Measurements from ENCODE around the gene ABHD4.
"Not testable (repeated sequence)": the region's sequence is repeated elsewhere in the genome, so short reads cannot be mapped to it uniquely, and the experiment has no call there.

Gene ABHD4

GRCh38 chr14:22627506-22628263 lies 29.6 kb downstream of the ABHD4 start:
- Histone ChIP-seq H3K27me3 (ENCODE audit: control insufficient read depth in 1 of 2, insufficient read depth in 2 of 2, low read length in 2 of 2) (no peaks in the 10 kb centered on the region), H3K9ac (ENCODE audit: low read length in 2 of 2) (no peak overlapping the region), H3K9me3 (ENCODE audit: control insufficient read depth in 2 of 2, low read length in 2 of 2) (no peaks in the 10 kb centered on the region), H3K4me1 (ENCODE audit: control insufficient read depth, insufficient read depth, low read length) (no peaks in the 10 kb centered on the region), H3K27ac (ENCODE audit: low read length) (no peak overlapping the region), H3K36me3 (ENCODE audit: control insufficient read depth in 2 of 2, insufficient read depth in 2 of 2, low read length in 2 of 2) (no peaks in the 10 kb centered on the region), H3K4me3 (ENCODE audit: low read length in 2 of 2) (no peak overlapping the region)

- no peaks in the 10 kb centered on the region for H3K9me3 ChIP-seq (ENCODE audit: control insufficient read depth in 2 of 2, low read length in 2 of 2)
- H3K27ac ChIP-seq (ENCODE audit: low read length) = no peak overlapping the region
- H3K36me3 ChIP-seq (ENCODE audit: control insufficient read depth in 2 of 2, insufficient read depth in 2 of 2, low read length in 2 of 2) = no peaks in the 10 kb centered on the region
- H3K4me1 ChIP-seq (ENCODE audit: control insufficient read depth, insufficient read depth, low read length) = no peaks in the 10 kb centered on the region
- H3K27me3 ChIP-seq (ENCODE audit: control insufficient read depth in 1 of 2, insufficient read depth in 2 of 2, low read length in 2 of 2) = peaks cover 0 to 3% of the 10 kb centered on the region in 2 donors
- H3K9ac ChIP-seq (ENCODE audit: low read length in 2 of 2) = no peak overlapping the region
- H3K4me3 ChIP-seq (ENCODE audit: low read length in 2 of 2) = no peak overlapping the region
Measured at GRCh38 chr14:22629361-22629760, 31.3 kb downstream of the ABHD4 start.

GRCh38 chr14:22630066-22630465 lies 32.0 kb downstream of the ABHD4 start:
- Histone ChIP-seq H3K27me3 (ENCODE audit: control insufficient read depth in 1 of 2, insufficient read depth in 2 of 2, low read length in 2 of 2) (peaks cover 2 to 3% of the 10 kb centered on the region in 2 donors), H3K4me1 (ENCODE audit: control insufficient read depth, insufficient read depth, low read length) (no peaks in the 10 kb centered on the region), H3K9ac (ENCODE audit: low read length in 2 of 2) (no peak overlapping the region), H3K36me3 (ENCODE audit: control insufficient read depth in 2 of 2, insufficient read depth in 2 of 2, low read length in 2 of 2) (no peaks in the 10 kb centered on the region), H3K27ac (ENCODE audit: low read length) (no peak overlapping the region), H3K4me3 (ENCODE audit: low read length in 2 of 2) (no peak overlapping the region), H3K9me3 (ENCODE audit: control insufficient read depth in 2 of 2, low read length in 2 of 2) (no peaks in the 10 kb centered on the region)

- no peak overlapping the region for H3K27ac ChIP-seq (ENCODE audit: low read length)
- no peaks in the 10 kb centered on the region for H3K4me1 ChIP-seq (ENCODE audit: control insufficient read depth, insufficient read depth, low read length)
Measured at GRCh38 chr14:22630486-22630885, 32.4 kb downstream of the ABHD4 start.

GRCh38 chr14:22634233-22634900 lies 36.3 kb downstream of the ABHD4 start:
- H3K36me3 ChIP-seq (ENCODE audit: control insufficient read depth in 2 of 2, insufficient read depth in 2 of 2, low read length in 2 of 2) = no peaks in the 10 kb centered on the region
- peaks cover 2 to 3% of the 10 kb centered on the region in 2 donors for H3K27me3 ChIP-seq (ENCODE audit: control insufficient read depth in 1 of 2, insufficient read depth in 2 of 2, low read length in 2 of 2)
- H3K27ac ChIP-seq (ENCODE audit: low read length) = no peak overlapping the region
- H3K4me1 ChIP-seq (ENCODE audit: control insufficient read depth, insufficient read depth, low read length) = no peaks in the 10 kb centered on the region
- no peak overlapping the region for H3K4me3 ChIP-seq (ENCODE audit: low read length in 2 of 2)
- no peak overlapping the region for H3K9ac ChIP-seq (ENCODE audit: low read length in 2 of 2)
- no peaks in the 10 kb centered on the region for H3K9me3 ChIP-seq (ENCODE audit: control insufficient read depth in 2 of 2, low read length in 2 of 2)

More at GRCh38 chr14:22630486-22630885, 32.4 kb downstream of the ABHD4 start:
- Histone ChIP-seq H3K27me3 (ENCODE audit: control insufficient read depth in 1 of 2, insufficient read depth in 2 of 2, low read length in 2 of 2) (peaks cover 2 to 3% of the 10 kb centered on the region in 2 donors), H3K4me3 (ENCODE audit: low read length in 2 of 2) (no peak overlapping the region), H3K9ac (ENCODE audit: low read length in 2 of 2) (no peak overlapping the region), H3K9me3 (ENCODE audit: control insufficient read depth in 2 of 2, low read length in 2 of 2) (no peaks in the 10 kb centered on the region), H3K36me3 (ENCODE audit: control insufficient read depth in 2 of 2, insufficient read depth in 2 of 2, low read length in 2 of 2) (no peaks in the 10 kb centered on the region)

- H3K9me3 ChIP-seq (ENCODE audit: control insufficient read depth in 2 of 2, low read length in 2 of 2); H3K27me3 ChIP-seq (ENCODE audit: control insufficient read depth in 1 of 2, insufficient read depth in 2 of 2, low read length in 2 of 2); H3K9ac ChIP-seq (ENCODE audit: low read length in 2 of 2); H3K27ac ChIP-seq (ENCODE audit: low read length); H3K36me3 ChIP-seq (ENCODE audit: control insufficient read depth in 2 of 2, insufficient read depth in 2 of 2, low read length in 2 of 2); H3K4me1 ChIP-seq (ENCODE audit: control insufficient read depth, insufficient read depth, low read length); H3K4me3 ChIP-seq (ENCODE audit: low read length in 2 of 2): not testable (repeated sequence)
Measured at GRCh38 chr14:22635980-22636379, 37.9 kb downstream of the ABHD4 start.

GRCh38 chr14:22640192-22640591 lies 42.1 kb downstream of the ABHD4 start:
- no peak overlapping the region for H3K27ac ChIP-seq (ENCODE audit: low read length)
- H3K27me3 ChIP-seq (ENCODE audit: control insufficient read depth in 1 of 2, insufficient read depth in 2 of 2, low read length in 2 of 2) = peaks cover 0 to 3% of the 10 kb centered on the region in 2 donors
- H3K36me3 ChIP-seq (ENCODE audit: control insufficient read depth in 2 of 2, insufficient read depth in 2 of 2, low read length in 2 of 2) = no peaks in the 10 kb centered on the region
- H3K9me3 ChIP-seq (ENCODE audit: control insufficient read depth in 2 of 2, low read length in 2 of 2) = no peaks in the 10 kb centered on the region
- H3K4me1 ChIP-seq (ENCODE audit: control insufficient read depth, insufficient read depth, low read length) = no peaks in the 10 kb centered on the region
- H3K4me3 ChIP-seq (ENCODE audit: low read length in 2 of 2) = no peak overlapping the region
- no peak overlapping the region for H3K9ac ChIP-seq (ENCODE audit: low read length in 2 of 2)

GRCh38 chr14:22641846-22642245 lies 43.7 kb downstream of the ABHD4 start:
- Histone ChIP-seq H3K27ac (ENCODE audit: low read length) (no peak overlapping the region), H3K4me1 (ENCODE audit: control insufficient read depth, insufficient read depth, low read length) (no peaks in the 10 kb centered on the region), H3K27me3 (ENCODE audit: control insufficient read depth in 1 of 2, insufficient read depth in 2 of 2, low read length in 2 of 2) (peaks cover 0 to 3% of the 10 kb centered on the region in 2 donors), H3K9me3 (ENCODE audit: control insufficient read depth in 2 of 2, low read length in 2 of 2) (no peaks in the 10 kb centered on the region), H3K36me3 (ENCODE audit: control insufficient read depth in 2 of 2, insufficient read depth in 2 of 2, low read length in 2 of 2) (no peaks in the 10 kb centered on the region), H3K9ac (ENCODE audit: low read length in 2 of 2) (no peak overlapping the region), H3K4me3 (ENCODE audit: low read length in 2 of 2) (no peak overlapping the region)

- Histone ChIP-seq H3K27me3 (ENCODE audit: control insufficient read depth in 1 of 2, insufficient read depth in 2 of 2, low read length in 2 of 2) (peaks cover 0 to 3% of the 10 kb centered on the region in 2 donors), H3K4me1 (ENCODE audit: control insufficient read depth, insufficient read depth, low read length) (no peaks in the 10 kb centered on the region), H3K36me3 (ENCODE audit: control insufficient read depth in 2 of 2, insufficient read depth in 2 of 2, low read length in 2 of 2) (no peaks in the 10 kb centered on the region), H3K9ac (ENCODE audit: low read length in 2 of 2) (no peak within 1 kb of the TSS), H3K9me3 (ENCODE audit: control insufficient read depth in 2 of 2, low read length in 2 of 2) (no peaks in the 10 kb centered on the region), H3K4me3 (ENCODE audit: low read length in 2 of 2) (no peak within 1 kb of the TSS), H3K27ac (ENCODE audit: low read length) (no peak within 1 kb of the TSS)
Measured at GRCh38 chr14:22644305-22644635, 46.2 kb downstream of the ABHD4 start, which contains the start of gene OR6J1. TSS of gene OR6J1 (minus strand) at chr14:22644352. CDS start at chr14:22634811, 9,541 bp downstream.

- Histone ChIP-seq H3K4me1 (ENCODE audit: control insufficient read depth, insufficient read depth, low read length) (no peaks in the 10 kb centered on the region), H3K9ac (ENCODE audit: low read length in 2 of 2) (no peak overlapping the region), H3K4me3 (ENCODE audit: low read length in 2 of 2) (no peak overlapping the region), H3K36me3 (ENCODE audit: control insufficient read depth in 2 of 2, insufficient read depth in 2 of 2, low read length in 2 of 2) (no peaks in the 10 kb centered on the region), H3K9me3 (ENCODE audit: control insufficient read depth in 2 of 2, low read length in 2 of 2) (no peaks in the 10 kb centered on the region), H3K27ac (ENCODE audit: low read length) (no peak overlapping the region), H3K27me3 (ENCODE audit: control insufficient read depth in 1 of 2, insufficient read depth in 2 of 2, low read length in 2 of 2) (no peaks in the 10 kb centered on the region)
Measured at GRCh38 chr14:22646570-22647254, 48.6 kb downstream of the ABHD4 start.
